B cell (primary cell): ENCODE results near the gene HOGA1.

ENCODE experiments used
- CTCF ChIP-seq: fragments of 200-600 bp; IDR thresholded peaks from one replicate; pipeline ENCODE4 v1.8.0; 2022; ENCODE audit warnings: antibody characterized with exemption, mild to moderate bottlenecking
- EZH2 ChIP-seq: IDR thresholded peaks from 2 replicates; pipeline ENCODE4 v1.6.1; 2012; ENCODE audit warnings: borderline replicate concordance, low read depth, mild to moderate bottlenecking, moderate library complexity, low read length; ENCODE audit not compliant: insufficient read depth, poor library complexity, severe bottlenecking

DNA sequence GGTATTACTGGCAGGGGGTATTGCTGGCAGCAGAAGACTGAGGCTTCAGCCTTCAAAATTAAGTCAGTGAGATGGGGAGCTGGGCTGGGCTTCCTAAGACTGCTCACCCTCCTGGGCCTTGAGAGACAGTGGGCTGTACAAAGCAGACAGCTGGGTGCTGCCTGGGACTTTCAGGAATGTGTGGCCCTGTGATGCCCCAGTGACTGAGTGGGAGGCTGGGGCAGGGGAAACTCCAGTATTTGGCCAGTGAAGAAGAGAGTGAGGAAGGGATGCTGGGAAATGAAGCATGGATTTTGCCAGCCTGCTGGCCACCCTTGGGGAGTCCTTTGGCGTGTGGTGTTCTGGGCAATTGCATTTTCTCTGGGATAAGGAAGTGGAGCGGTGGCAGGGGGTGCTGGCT is 11.2 kb upstream of the HOGA1 start:
- no peak for TF ChIP-seq CTCF
- no peak for TF ChIP-seq EZH2
